HG03520 (cell line): ENCODE measurements around the gene TEKT3.

Experiments used
- ATAC-seq: cut with Tn5 transposase; IDR thresholded peaks from one replicate; pipeline ENCODE4 v1.9.1; 2021; ENCODE audit warnings: mild to moderate bottlenecking, moderate library complexity; ENCODE audit not compliant: unreplicated experiment

TEKT3 gene

GRCh38 chr17:15298176-15298575 lies 43.2 kb downstream of the TEKT3 start:
- ATAC-seq: no peak

- no peak for ATAC-seq
These were observed 47.8 kb downstream of the TEKT3 start for GRCh38 chr17:15293558-15293957.

- no peak for ATAC-seq
These were observed 49.6 kb downstream of the TEKT3 start for GRCh38 chr17:15291674-15292361.

- no peak for ATAC-seq
These were observed 50.8 kb downstream of the TEKT3 start for GRCh38 chr17:15290605-15291004.

- ATAC-seq: no peak
These were observed 51.9 kb downstream of the TEKT3 start for GRCh38 chr17:15289285-15290183.

- ATAC-seq: no peak
These were observed 52.5 kb downstream of the TEKT3 start for GRCh38 chr17:15288859-15289258.

- ATAC-seq: no peak
These were observed 53.7 kb downstream of the TEKT3 start for GRCh38 chr17:15287538-15288267.

GRCh38 chr17:15285466-15285865 lies 55.9 kb downstream of the TEKT3 start:
- no peak for ATAC-seq

- no peak for ATAC-seq
These were observed 56.9 kb downstream of the TEKT3 start for GRCh38 chr17:15284537-15284936.

- ATAC-seq: no peak
These were observed 57.3 kb downstream of the TEKT3 start for GRCh38 chr17:15284107-15284506.

- no peak for ATAC-seq
These were observed 59.5 kb downstream of the TEKT3 start for GRCh38 chr17:15281909-15282308.

GRCh38 chr17:15278924-15279477 lies 62.4 kb downstream of the TEKT3 start:
- no peak for ATAC-seq

- no peak for ATAC-seq
These were observed 63.0 kb downstream of the TEKT3 start for GRCh38 chr17:15278380-15278779.

- ATAC-seq: no peak
These were observed 67.4 kb downstream of the TEKT3 start for GRCh38 chr17:15274017-15274416.

GRCh38 chr17:15273141-15273793 lies 68.1 kb downstream of the TEKT3 start:
- ATAC-seq: no peak

- ATAC-seq: no peak
These were observed 69.7 kb downstream of the TEKT3 start for GRCh38 chr17:15271741-15272140.

GRCh38 chr17:15270628-15271381 lies 70.6 kb downstream of the TEKT3 start:
- ATAC-seq: no peak

- no peak for ATAC-seq
These were observed 71.7 kb downstream of the TEKT3 start for GRCh38 chr17:15269780-15270089.

GRCh38 chr17:15269087-15269779 lies 72.2 kb downstream of the TEKT3 start:
- no peak for ATAC-seq

- ATAC-seq: no peak
These were observed 72.9 kb downstream of the TEKT3 start for GRCh38 chr17:15268461-15268860.
